ENCODE results near the gene ANXA2R.

ANXA2R gene

DNA sequence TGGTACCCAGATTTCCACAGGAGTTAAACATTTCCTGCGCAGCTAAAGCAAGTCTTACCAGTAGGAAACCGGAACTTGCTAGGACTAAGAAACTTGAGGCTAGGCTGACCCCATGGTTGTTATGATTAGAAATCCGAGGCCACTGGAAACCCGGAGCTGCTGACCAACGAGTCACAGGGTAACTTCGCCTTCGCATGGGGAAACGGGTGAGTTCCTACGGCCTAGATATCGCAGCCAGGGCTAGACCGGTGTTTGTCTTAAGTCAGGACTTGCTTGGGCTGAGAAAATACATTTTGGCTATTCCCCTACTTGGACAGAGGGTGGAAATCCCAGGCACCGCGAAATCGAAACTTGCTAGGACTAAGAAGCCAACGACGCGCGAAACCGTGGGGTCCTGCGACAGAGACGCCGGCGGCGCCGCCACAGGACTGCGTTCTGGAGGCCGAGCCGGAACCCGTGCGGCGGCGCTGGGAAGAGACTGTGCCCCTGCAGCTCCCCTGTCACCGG, 1.6 kb upstream of the ANXA2R start:
- H3K4me3 ChIP-seq (ENCODE audit: low read length): peak overlapping the region; percentile 82
- TF ChIP-seq, protein P1, sequence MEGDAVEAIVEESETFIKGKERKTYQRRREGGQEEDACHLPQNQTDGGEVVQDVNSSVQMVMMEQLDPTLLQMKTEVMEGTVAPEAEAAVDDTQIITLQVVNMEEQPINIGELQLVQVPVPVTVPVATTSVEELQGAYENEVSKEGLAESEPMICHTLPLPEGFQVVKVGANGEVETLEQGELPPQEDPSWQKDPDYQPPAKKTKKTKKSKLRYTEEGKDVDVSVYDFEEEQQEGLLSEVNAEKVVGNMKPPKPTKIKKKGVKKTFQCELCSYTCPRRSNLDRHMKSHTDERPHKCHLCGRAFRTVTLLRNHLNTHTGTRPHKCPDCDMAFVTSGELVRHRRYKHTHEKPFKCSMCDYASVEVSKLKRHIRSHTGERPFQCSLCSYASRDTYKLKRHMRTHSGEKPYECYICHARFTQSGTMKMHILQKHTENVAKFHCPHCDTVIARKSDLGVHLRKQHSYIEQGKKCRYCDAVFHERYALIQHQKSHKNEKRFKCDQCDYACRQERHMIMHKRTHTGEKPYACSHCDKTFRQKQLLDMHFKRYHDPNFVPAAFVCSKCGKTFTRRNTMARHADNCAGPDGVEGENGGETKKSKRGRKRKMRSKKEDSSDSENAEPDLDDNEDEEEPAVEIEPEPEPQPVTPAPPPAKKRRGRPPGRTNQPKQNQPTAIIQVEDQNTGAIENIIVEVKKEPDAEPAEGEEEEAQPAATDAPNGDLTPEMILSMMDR (conservative IDR thresholded peaks at IDR 0.05; ENCODE audit: low read length): no peak; the same call in 1 of the 2 replicates
- DNase-seq (ENCODE audit: low read depth): no peak

GRCh38 chr5:43041110-43041668, 1.1 kb upstream of the ANXA2R start:
- DNase-seq (ENCODE audit: low read depth): peak; percentile 87
- peak overlapping the region; percentile 82 for H3K4me3 ChIP-seq (ENCODE audit: low read length)
- TF ChIP-seq, protein P1 (conservative IDR thresholded peaks at IDR 0.05; ENCODE audit: low read length): peak; percentile 25; the same call in 1 of the 2 replicates

DNA sequence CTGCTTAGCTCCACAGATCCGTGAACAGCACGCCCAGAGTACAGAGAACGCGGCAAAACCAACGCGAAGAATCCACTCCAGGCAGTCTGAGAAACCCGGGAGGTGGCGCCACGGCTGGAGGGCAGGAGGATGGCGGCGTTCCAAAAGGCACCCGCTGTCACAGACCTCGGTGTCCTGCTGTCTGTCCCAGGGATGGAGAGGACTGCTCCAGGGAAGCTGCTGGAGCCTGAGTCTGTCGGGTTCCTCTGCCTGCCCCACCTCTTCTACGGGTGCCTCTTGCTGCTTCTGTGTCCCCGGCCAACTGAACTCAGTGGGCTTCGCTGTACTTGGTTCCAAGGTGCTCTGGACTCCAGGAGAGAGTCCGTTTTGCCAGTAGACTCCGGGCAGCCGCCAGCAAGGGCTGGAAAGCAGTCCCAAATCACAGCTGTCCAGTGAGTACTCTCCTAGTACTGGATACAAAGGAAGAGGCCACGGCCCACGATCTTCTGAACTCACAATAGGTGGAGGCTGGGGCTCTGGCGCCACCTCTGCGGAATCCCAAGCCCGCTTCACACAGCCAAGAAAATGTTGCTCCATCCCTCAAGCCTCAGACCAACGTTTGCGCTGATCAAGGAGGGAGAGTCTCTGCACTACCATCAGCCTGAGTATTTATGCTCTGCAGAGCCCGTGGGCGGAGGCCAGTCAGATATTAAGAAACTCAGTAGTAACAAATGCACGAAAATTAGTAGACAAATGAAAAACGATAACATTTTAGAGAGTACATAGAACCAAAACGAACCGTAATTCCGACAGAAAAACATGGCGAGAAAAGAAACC, 440 bp downstream of the ANXA2R start:
- peak; percentile 87 for DNase-seq (ENCODE audit: low read depth)
- TF ChIP-seq, protein P1 (conservative IDR thresholded peaks at IDR 0.05; ENCODE audit: low read length): peak; percentile 30; the same call in 1 of the 2 replicates
- peak overlapping the region; percentile 82 for H3K4me3 ChIP-seq (ENCODE audit: low read length)

DNA sequence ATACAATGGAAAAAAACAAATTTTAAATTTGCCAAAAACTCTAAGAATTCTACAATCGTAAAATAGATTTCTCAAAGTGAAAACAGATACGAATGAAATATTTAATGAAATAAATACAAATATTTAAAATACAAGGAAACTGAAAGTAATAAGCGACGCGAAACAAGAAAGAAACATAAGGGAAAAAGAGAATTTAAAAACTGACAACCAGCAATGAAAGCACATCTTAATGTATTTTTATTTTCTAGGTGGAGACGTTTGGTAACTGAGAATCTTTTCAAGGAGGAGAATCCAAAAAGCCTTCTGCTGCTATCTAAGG, 1.0 kb downstream of the ANXA2R start:
- no peak for DNase-seq (ENCODE audit: low read depth)
- TF ChIP-seq, protein P1 (conservative IDR thresholded peaks at IDR 0.05; ENCODE audit: low read length): no peak
- peak overlapping the region; percentile 82 for H3K4me3 ChIP-seq (ENCODE audit: low read length)

GRCh38 chr5:43038496-43038989, 1.6 kb downstream of the ANXA2R start:
- TF ChIP-seq, protein P1 (conservative IDR thresholded peaks at IDR 0.05; ENCODE audit: low read length): no peak
- peak overlapping the region; percentile 54 for H3K4me3 ChIP-seq (ENCODE audit: low read length)
- DNase-seq (ENCODE audit: low read depth): no peak

GRCh38 chr5:43037636-43038495, 2.3 kb downstream of the ANXA2R start:
- peak overlapping the region; percentile 54 for H3K4me3 ChIP-seq (ENCODE audit: low read length)
- peak; percentile 71 for DNase-seq (ENCODE audit: low read depth)
- TF ChIP-seq, protein P1 (conservative IDR thresholded peaks at IDR 0.05; ENCODE audit: low read length): no peak

All from AG10803 (cell line).